RWPE2 (cell line): ENCODE measurements around the gene CPSF4L.

ENCODE experiments used
- ATAC-seq: fragments of 200-7000 bp; cut with Tn5 transposase; 3 replicates; pipeline ENCODE4 v1.9.1; 2021; ENCODE audit warnings: low read depth
- DNase-seq: peaks from one replicate; pipeline ENCODE4 v3.0.0-alpha.2; 2020; ENCODE audit warnings: low spot score
- H3K27ac ChIP-seq: fragments of 450-650 bp; 2 replicates; pipeline ENCODE4 v1.5.1; 2017; ENCODE audit warnings: mild to moderate bottlenecking; ENCODE audit not compliant: poor library complexity, severe bottlenecking
- H3K27me3 ChIP-seq: fragments of 250-450 bp; sonication (Bioruptor Pico); 2 replicates; pipeline ENCODE4 v1.5.1; 2021; ENCODE audit warnings: mild to moderate bottlenecking, moderate library complexity; ENCODE audit not compliant: insufficient read depth, poor library complexity, severe bottlenecking
- H3K36me3 ChIP-seq: fragments of 250-450 bp; sonication (Bioruptor Pico); 2 replicates; pipeline ENCODE4 v1.5.1; 2020; ENCODE audit warnings: low read depth, mild to moderate bottlenecking, moderate library complexity
- H3K4me1 ChIP-seq: fragments of 250-450 bp; sonication (Bioruptor Pico); 2 replicates; pipeline ENCODE4 v1.5.1; 2021; ENCODE audit warnings: mild to moderate bottlenecking, moderate library complexity; ENCODE audit not compliant: insufficient read depth, poor library complexity, severe bottlenecking
- H3K4me3 ChIP-seq: fragments of 250-450 bp; sonication (Bioruptor Pico); 2 replicates; pipeline ENCODE4 v1.5.1; 2021; ENCODE audit warnings: mild to moderate bottlenecking, moderate library complexity; ENCODE audit not compliant: severe bottlenecking
- H3K9me3 ChIP-seq: fragments of 250-450 bp; sonication (Bioruptor Pico); 2 replicates; pipeline ENCODE4 v1.5.1; 2021; ENCODE audit warnings: mild to moderate bottlenecking, moderate library complexity; ENCODE audit not compliant: severe bottlenecking
- TF ChIP-seq, protein P1 (sequence below): fragments of 450-650 bp; IDR thresholded peaks from one replicate; pipeline ENCODE4 v1.5.1; 2017; ENCODE audit warnings: mild to moderate bottlenecking, moderate library complexity; ENCODE audit not compliant: poor library complexity, severe bottlenecking

The CPSF4L gene

GRCh38 chr17:73307130-73307529 is 45.5 kb upstream of the CPSF4L start:
- no peak for ATAC-seq
- DNase-seq, result no peak
- peaks cover 60% of the 10 kb centered on the region for H3K4me1 ChIP-seq
- no peaks in the 10 kb centered on the region for H3K36me3 ChIP-seq
- peak overlapping the region; percentile 87 for H3K27ac ChIP-seq
- no peak overlapping the region for H3K4me3 ChIP-seq
- TF ChIP-seq, protein P1, sequence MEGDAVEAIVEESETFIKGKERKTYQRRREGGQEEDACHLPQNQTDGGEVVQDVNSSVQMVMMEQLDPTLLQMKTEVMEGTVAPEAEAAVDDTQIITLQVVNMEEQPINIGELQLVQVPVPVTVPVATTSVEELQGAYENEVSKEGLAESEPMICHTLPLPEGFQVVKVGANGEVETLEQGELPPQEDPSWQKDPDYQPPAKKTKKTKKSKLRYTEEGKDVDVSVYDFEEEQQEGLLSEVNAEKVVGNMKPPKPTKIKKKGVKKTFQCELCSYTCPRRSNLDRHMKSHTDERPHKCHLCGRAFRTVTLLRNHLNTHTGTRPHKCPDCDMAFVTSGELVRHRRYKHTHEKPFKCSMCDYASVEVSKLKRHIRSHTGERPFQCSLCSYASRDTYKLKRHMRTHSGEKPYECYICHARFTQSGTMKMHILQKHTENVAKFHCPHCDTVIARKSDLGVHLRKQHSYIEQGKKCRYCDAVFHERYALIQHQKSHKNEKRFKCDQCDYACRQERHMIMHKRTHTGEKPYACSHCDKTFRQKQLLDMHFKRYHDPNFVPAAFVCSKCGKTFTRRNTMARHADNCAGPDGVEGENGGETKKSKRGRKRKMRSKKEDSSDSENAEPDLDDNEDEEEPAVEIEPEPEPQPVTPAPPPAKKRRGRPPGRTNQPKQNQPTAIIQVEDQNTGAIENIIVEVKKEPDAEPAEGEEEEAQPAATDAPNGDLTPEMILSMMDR, result no peak
- H3K27me3 ChIP-seq, result no peaks in the 10 kb centered on the region
- no peaks in the 10 kb centered on the region for H3K9me3 ChIP-seq

DNA sequence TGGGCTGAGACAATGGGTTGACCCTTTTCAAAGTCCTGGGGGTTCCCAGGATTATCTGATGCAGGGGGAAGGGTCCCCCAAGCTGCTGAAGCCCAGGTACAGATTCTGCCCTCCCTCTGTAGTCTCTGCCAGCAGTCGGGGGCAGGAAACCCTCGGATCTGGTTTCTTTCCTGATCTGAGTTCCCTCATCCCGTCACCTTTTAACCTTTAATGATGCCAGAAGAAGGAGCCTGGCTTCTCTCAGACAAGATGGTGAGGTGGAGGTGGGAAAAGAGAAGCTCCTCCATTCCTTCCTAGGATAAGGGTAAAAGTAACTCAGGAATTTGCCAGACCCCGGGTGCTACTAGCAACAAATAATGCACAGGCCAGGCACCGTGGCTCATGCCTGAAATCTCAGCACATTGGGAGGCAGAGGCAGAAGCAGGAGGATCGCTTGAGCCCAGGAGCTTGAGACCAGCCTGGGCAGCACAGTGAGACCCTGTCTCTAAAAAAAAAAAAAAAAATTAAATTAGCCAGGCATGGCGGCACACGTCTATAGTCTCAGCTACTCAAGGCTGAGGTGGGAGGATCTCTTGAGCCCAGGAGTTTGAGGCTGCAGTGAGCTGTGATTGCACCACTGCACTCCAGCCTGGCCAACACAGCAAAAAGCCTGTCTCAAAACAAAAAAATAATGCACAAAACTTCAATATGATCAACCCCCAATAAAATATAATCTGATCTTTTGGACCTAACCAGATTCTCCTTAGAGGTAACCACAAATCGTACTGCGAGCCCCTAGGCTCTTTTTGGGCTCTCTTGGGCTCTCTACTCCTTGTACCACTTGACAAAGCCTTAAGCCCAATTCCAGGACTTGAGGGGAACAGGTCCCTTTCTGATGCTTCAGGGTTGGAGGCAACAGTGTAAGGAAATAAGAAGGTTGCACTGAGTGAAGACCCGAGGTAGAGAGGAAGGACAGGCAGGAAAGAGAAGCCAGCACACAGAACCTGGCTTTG is 44.5 kb upstream of the CPSF4L start:
- no peak for ATAC-seq
- Histone ChIP-seq H3K27me3 (no peaks in the 10 kb centered on the region), H3K36me3 (no peaks in the 10 kb centered on the region), H3K27ac (peak overlapping the region; percentile 87), H3K4me1 (peaks cover 60% of the 10 kb centered on the region), H3K9me3 (no peaks in the 10 kb centered on the region), H3K4me3 (no peak overlapping the region)
- TF ChIP-seq, protein P1, result no peak
- DNase-seq, result no peak

- H3K4me3 ChIP-seq, result peak overlapping the region; percentile 13
- ATAC-seq (peak; percentile 40), DNase-seq (no peak)
- H3K36me3 ChIP-seq, result no peaks in the 10 kb centered on the region
- TF ChIP-seq, protein P1, result peak; percentile 28
- peaks cover 70% of the 10 kb centered on the region for H3K4me1 ChIP-seq
- H3K9me3 ChIP-seq, result no peaks in the 10 kb centered on the region
- peak overlapping the region; percentile 87 for H3K27ac ChIP-seq
- no peaks in the 10 kb centered on the region for H3K27me3 ChIP-seq
Observed at GRCh38 chr17:73304971-73305812, 43.5 kb upstream of the CPSF4L start.

- Histone ChIP-seq H3K4me1 (peaks cover 69% of the 10 kb centered on the region), H3K36me3 (no peaks in the 10 kb centered on the region), H3K27ac (peak overlapping the region; percentile 87), H3K9me3 (no peaks in the 10 kb centered on the region), H3K27me3 (no peaks in the 10 kb centered on the region), H3K4me3 (no peak overlapping the region)
- no peak for ATAC-seq
- TF ChIP-seq, protein P1, result no peak
- DNase-seq, result no peak
Observed at GRCh38 chr17:73304438-73304837, 42.8 kb upstream of the CPSF4L start.
